NK-92 treated with Interleukin-12 subunit alpha and Interleukin-12 subunit beta, amount 100 ng/mL, for 24 hours (cell line): ENCODE results near the gene CAB39L.

Experiments used
- DNase-seq: peaks from one replicate; lab custom pipeline; 2025; lab: John Stamatoyannopoulos, UW

Gene CAB39L

GRCh38 chr13:49287995-49288394 lies 155.9 kb downstream of the CAB39L start:
- DNase-seq = no peak

GRCh38 chr13:49279885-49280284 lies 164.0 kb downstream of the CAB39L start:
- DNase-seq = no peak

GRCh38 chr13:49279112-49279511 lies 164.8 kb downstream of the CAB39L start:
- DNase-seq = no peak

- no peak for DNase-seq
Measured at GRCh38 chr13:49278211-49278610, 165.7 kb downstream of the CAB39L start.

GRCh38 chr13:49272296-49272695 lies 171.6 kb downstream of the CAB39L start:
- no peak for DNase-seq

- no peak for DNase-seq
Measured at GRCh38 chr13:49271264-49271663, 172.6 kb downstream of the CAB39L start.

- no peak for DNase-seq
Measured at GRCh38 chr13:49265822-49266221, 178.0 kb downstream of the CAB39L start.

GRCh38 chr13:49262634-49263033 lies 181.2 kb downstream of the CAB39L start:
- DNase-seq = no peak

- no peak for DNase-seq
Measured at GRCh38 chr13:49259586-49259985, 184.3 kb downstream of the CAB39L start.
